Breast epithelium (tissue), 4 donors: Measurements from ENCODE around the gene EEF1AKMT3. TPM values are rescaled to one million over a fixed set of nuclear protein-coding genes. Genes with fewer than 3 reads are reported as not detected.

Source experiments
- DNase-seq, 2 donors: peaks; one replicate each; pipeline ENCODE4 v3.0.0-alpha.2; 2019; ENCODE audit warnings: low spot score in 2 of 2
- H3K27ac ChIP-seq, 2 donors: fragments of 200-600 bp; sonication (generic) in 1 of 2; one replicate each; pipeline ENCODE4 v1.5.1; 2016 to 2019; ENCODE audit warnings: mild to moderate bottlenecking in 1 of 2
- H3K27me3 ChIP-seq, 2 donors: fragments of 200-600 bp; sonication (generic) in 1 of 2; one replicate each; pipeline versions ENCODE4 v1.5.1 to v1.6.0; 2017 to 2019; ENCODE audit warnings: control low read depth in 1 of 2, mild to moderate bottlenecking in 1 of 2
- H3K36me3 ChIP-seq: fragments of 200-600 bp; one replicate; pipeline ENCODE4 v1.5.1; 2019
- H3K4me1 ChIP-seq, 2 donors: fragments of 200-600 bp; sonication (generic); one replicate each; pipeline ENCODE4 v1.5.1; 2016 to 2019; ENCODE audit warnings: control low read depth in 1 of 2
- H3K4me3 ChIP-seq, 3 donors: fragments of 200-600 bp; sonication (generic); 1 replicate in 2 of 3; 2 replicates in 1 of 3; pipeline ENCODE4 v1.5.1; 2016 to 2019; ENCODE audit warnings: mild to moderate bottlenecking in 3 of 3, moderate library complexity in 2 of 3
- H3K9me3 ChIP-seq, 2 donors: fragments of 200-600 bp; sonication (generic) in 1 of 2; one replicate each; pipeline ENCODE4 v1.5.1; 2016 to 2019; ENCODE audit warnings: control low read depth in 1 of 2
- POLR2A ChIP-seq: fragments of 450-650 bp; IDR thresholded peaks from one replicate; pipeline ENCODE4 v1.6.1; 2016; ENCODE audit warnings: antibody characterized with exemption, mild to moderate bottlenecking, moderate library complexity
- POLR2AphosphoS5 ChIP-seq, 3 donors: sonication (generic); formaldehyde crosslinking; IDR thresholded peaks; one replicate each; pipeline ENCODE4 v1.6.1; 2017; ENCODE audit warnings: antibody characterized with exemption in 3 of 3
- intact Hi-C: fragments of 100-400 bp; cut with DNase I; formaldehyde crosslinking; loops from one replicate; pipeline ENCODE4 v1.15.1; 2023; ENCODE audit warnings: low total_unique reads
- total RNA-seq, 3 donors: library from RNA; depleted of rRNA; stranded (reverse); fragments of >200 nt; gene quantifications; one replicate each; pipeline ENCODE4 v1.1.0, GENCODE V29; 2016
- TF ChIP-seq, protein P1 (sequence below), 3 donors: fragments of 450-650 bp; IDR thresholded peaks; one replicate each; pipeline ENCODE4 v1.5.1; 2016 to 2017; ENCODE audit warnings: antibody characterized with exemption in 3 of 3, mild to moderate bottlenecking in 3 of 3, moderate library complexity in 3 of 3

The EEF1AKMT3 gene
- total RNA-seq, 3 donors from 2014 or later = 15.7 to 18.1 (median 16.5) TPM

DNA sequence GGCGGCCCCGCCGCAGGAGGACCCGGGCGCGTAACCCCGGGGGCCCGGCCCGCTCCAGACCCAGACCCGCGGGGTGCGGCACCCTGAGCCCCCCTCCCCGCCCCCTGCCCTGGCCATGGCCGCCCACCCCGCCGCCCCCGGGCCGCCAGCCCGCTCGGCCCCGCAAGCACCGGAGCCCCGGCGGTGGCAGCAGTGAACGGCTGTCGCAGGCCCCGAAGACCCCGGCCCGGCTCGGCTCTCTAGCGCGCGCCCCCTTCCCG lies 17.3 kb upstream of the EEF1AKMT3 start:
- intact Hi-C loops = no loop called here
- Histone ChIP-seq H3K27me3 (no peaks in the 10 kb centered on the region), H3K4me1 (peaks cover 0 to 18% of the 10 kb centered on the region in 2 donors), H3K4me3 (peak overlapping the region; percentile 58 to 92 (median 84)), H3K27ac (peak overlapping the region; percentile 79 to 87), H3K36me3 (no peaks in the 10 kb centered on the region), H3K9me3 (no peaks in the 10 kb centered on the region)
- no peak for DNase-seq
- TF ChIP-seq, protein P1, sequence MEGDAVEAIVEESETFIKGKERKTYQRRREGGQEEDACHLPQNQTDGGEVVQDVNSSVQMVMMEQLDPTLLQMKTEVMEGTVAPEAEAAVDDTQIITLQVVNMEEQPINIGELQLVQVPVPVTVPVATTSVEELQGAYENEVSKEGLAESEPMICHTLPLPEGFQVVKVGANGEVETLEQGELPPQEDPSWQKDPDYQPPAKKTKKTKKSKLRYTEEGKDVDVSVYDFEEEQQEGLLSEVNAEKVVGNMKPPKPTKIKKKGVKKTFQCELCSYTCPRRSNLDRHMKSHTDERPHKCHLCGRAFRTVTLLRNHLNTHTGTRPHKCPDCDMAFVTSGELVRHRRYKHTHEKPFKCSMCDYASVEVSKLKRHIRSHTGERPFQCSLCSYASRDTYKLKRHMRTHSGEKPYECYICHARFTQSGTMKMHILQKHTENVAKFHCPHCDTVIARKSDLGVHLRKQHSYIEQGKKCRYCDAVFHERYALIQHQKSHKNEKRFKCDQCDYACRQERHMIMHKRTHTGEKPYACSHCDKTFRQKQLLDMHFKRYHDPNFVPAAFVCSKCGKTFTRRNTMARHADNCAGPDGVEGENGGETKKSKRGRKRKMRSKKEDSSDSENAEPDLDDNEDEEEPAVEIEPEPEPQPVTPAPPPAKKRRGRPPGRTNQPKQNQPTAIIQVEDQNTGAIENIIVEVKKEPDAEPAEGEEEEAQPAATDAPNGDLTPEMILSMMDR (IDR thresholded peaks at IDR 0.05) = no peak
- no peak for TF ChIP-seq POLR2AphosphoS5 (IDR thresholded peaks at IDR 0.05)
- no peak for TF ChIP-seq POLR2A

- intact Hi-C loops = no loop called here
- peaks cover 0 to 18% of the 10 kb centered on the region in 2 donors for H3K4me1 ChIP-seq
- no peak for TF ChIP-seq POLR2AphosphoS5 (IDR thresholded peaks at IDR 0.05)
- TF ChIP-seq POLR2A = no peak
- TF ChIP-seq, protein P1 (IDR thresholded peaks at IDR 0.05) = no peak
- no peaks in the 10 kb centered on the region for H3K36me3 ChIP-seq
- H3K27me3 ChIP-seq = no peaks in the 10 kb centered on the region
- DNase-seq = no peak
- H3K27ac ChIP-seq = peak overlapping the region; percentile 79 to 87
- H3K9me3 ChIP-seq = no peaks in the 10 kb centered on the region
- peak overlapping the region; percentile 58 to 92 (median 84) for H3K4me3 ChIP-seq
Measured at GRCh38 chr12:57755454-57756372, 16.7 kb upstream of the EEF1AKMT3 start.

DNA sequence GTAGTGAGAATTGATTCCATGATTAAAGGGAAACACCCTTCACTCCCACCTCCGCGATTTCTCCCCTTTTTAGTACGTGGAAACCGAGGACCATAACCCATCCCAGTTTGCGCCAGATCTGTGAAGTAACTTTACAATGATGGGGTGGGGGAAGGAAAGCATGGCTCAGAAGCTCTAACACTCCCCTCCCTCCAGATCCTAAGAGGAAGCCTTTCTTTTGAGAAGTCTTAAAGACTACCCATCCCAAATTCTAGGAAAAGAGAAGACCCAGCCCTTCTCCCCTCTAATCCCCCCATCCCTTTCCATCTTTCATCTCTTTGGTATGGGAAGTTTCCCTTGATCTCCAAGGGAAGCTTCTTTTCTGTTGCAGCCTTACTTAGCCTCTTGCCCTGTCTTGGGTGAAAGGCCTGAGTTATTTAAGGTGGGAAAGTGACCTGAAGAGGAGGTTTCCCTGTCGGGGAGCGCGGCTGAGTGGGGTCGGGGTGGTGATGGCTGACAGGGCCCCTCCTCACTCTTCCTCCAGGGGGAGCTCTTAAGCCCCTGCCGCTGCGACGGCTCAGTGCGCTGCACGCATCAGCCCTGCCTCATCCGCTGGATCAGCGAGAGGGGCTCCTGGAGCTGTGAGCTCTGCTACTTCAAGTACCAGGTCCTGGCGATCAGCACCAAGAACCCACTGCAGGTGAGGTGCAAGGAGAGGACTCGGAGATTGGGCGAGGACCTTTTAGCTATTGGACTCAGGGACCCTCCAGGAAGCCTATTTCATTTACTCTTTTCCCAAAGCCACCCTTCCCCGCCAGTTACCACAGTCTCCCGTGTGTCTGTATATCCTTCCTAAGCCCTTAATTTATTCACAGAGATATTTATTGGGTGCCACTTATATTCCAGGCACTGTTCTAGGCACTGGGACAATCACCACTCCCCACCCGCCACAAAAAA lies 15.7 kb upstream of the EEF1AKMT3 start:
- no peak overlapping the region for H3K27ac ChIP-seq
- DNase-seq = no peak
- H3K36me3 ChIP-seq = no peaks in the 10 kb centered on the region
- intact Hi-C loops = no loop called here
- peak overlapping the region; percentile 58 to 92 (median 84) for H3K4me3 ChIP-seq
- H3K9me3 ChIP-seq = no peaks in the 10 kb centered on the region
- peaks cover 0 to 12% of the 10 kb centered on the region in 2 donors for H3K4me1 ChIP-seq
- no peaks in the 10 kb centered on the region for H3K27me3 ChIP-seq
- TF ChIP-seq, protein P1 (IDR thresholded peaks at IDR 0.05) = peak in 1 of 3 donors; percentile 26
- TF ChIP-seq POLR2A = no peak

DNA sequence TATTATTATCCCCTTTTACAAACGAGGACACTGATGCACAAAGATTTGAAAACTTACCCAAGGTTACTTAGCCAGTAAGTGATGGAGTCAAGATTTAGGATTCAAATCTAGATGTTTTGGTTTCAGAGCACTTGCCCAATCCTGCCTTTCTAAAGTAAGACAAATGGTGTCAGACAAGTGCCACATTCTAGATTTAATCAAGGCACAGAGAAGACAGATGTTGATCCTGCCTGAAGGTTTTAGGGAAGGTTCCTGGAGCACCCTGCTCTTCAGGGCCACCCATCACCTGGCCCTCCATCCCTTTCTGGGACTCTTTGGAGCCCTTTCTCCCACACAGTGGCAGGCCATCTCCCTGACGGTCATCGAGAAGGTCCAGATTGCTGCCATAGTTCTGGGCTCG lies 14.6 kb upstream of the EEF1AKMT3 start:
- Histone ChIP-seq H3K36me3 (no peaks in the 10 kb centered on the region), H3K9me3 (no peaks in the 10 kb centered on the region), H3K27me3 (no peaks in the 10 kb centered on the region)

More for the DNA sequence above, 14.6 kb upstream of the EEF1AKMT3 start:
- intact Hi-C loops = no loop called here
- Histone ChIP-seq H3K27ac (no peak overlapping the region), H3K4me1 (peaks cover 0 to 9% of the 10 kb centered on the region in 2 donors), H3K4me3 (no peak overlapping the region)
- no peak for TF ChIP-seq POLR2AphosphoS5 (IDR thresholded peaks at IDR 0.05)
- TF ChIP-seq, protein P1 (IDR thresholded peaks at IDR 0.05) = no peak
- TF ChIP-seq POLR2A = no peak
- DNase-seq = no peak
